Astrocyte (in vitro differentiated cells and primary cell): ENCODE results near the gene DIP2C. TPM values are rescaled to one million over a fixed set of nuclear protein-coding genes. Genes with fewer than 3 reads are reported as not detected.

Experiments used
- DNase-seq: peaks from one replicate; pipeline ENCODE4 v3.0.0-alpha.2; 2010; ENCODE audit warnings: low read depth
- FAIRE-seq: peaks from 2 replicates; lab custom pipeline; 2011; peaks lifted over from hg19 to GRCh38; lab: Jason Lieb, UNC
- H2AFZ ChIP-seq: 2 replicates; pipeline ENCODE4 v1.6.0; 2012; ENCODE audit warnings: low read depth, low read length, inconsistent platforms
- H3K27ac ChIP-seq: 2 replicates; pipeline ENCODE4 v1.5.1; 2011; ENCODE audit warnings: low read depth, low read length, inconsistent platforms
- H3K27me3 ChIP-seq: 2 replicates; pipeline ENCODE4 v1.6.0; 2011; ENCODE audit warnings: low read length, inconsistent platforms; ENCODE audit not compliant: insufficient read depth
- H3K36me3 ChIP-seq: 2 replicates; pipeline ENCODE4 v1.5.1; 2011; ENCODE audit warnings: low read length, inconsistent platforms; ENCODE audit not compliant: insufficient read depth
- H3K4me1 ChIP-seq: 2 replicates; pipeline ENCODE4 v1.5.1; 2011; ENCODE audit warnings: low read length, inconsistent platforms; ENCODE audit not compliant: insufficient read depth
- H3K4me2 ChIP-seq: 2 replicates; pipeline ENCODE4 v1.6.0; 2012; ENCODE audit warnings: low read length, inconsistent platforms
- H3K4me3 ChIP-seq: 2 replicates; pipeline ENCODE4 v1.5.1; 2011; ENCODE audit warnings: low read depth, mild to moderate bottlenecking, low read length, inconsistent platforms; ENCODE audit not compliant: insufficient read depth
- H3K79me2 ChIP-seq: 2 replicates; pipeline ENCODE4 v1.6.0; 2012; ENCODE audit warnings: mild to moderate bottlenecking, low read length, inconsistent platforms; ENCODE audit not compliant: insufficient read depth
- H3K9ac ChIP-seq: 2 replicates; pipeline ENCODE4 v1.6.0; 2012; ENCODE audit warnings: mild to moderate bottlenecking, low read length, inconsistent platforms
- H3K9me3 ChIP-seq: 2 replicates; pipeline ENCODE4 v1.5.1; 2012; ENCODE audit warnings: low read depth, mild to moderate bottlenecking, low read length, inconsistent platforms; ENCODE audit not compliant: insufficient read depth
- H4K20me1 ChIP-seq: 2 replicates; pipeline ENCODE4 v1.6.0; 2012; ENCODE audit warnings: low read length, inconsistent platforms; ENCODE audit not compliant: insufficient read depth
- H3K27ac Mint-ChIP-seq: one replicate; pipeline ENCODE4 v1.8.0; 2021; ENCODE audit warnings: mild to moderate bottlenecking, mixed read lengths; ENCODE audit not compliant: unreplicated experiment
- H3K27me3 Mint-ChIP-seq: one replicate; pipeline ENCODE4 v1.8.0; 2021; ENCODE audit warnings: low read depth, mixed read lengths; ENCODE audit not compliant: unreplicated experiment
- H3K36me3 Mint-ChIP-seq: one replicate; pipeline ENCODE4 v1.8.0; 2021; ENCODE audit warnings: low read depth, mixed read lengths; ENCODE audit not compliant: unreplicated experiment
- H3K4me1 Mint-ChIP-seq: one replicate; pipeline ENCODE4 v1.8.0; 2021; ENCODE audit warnings: low read depth, mixed read lengths; ENCODE audit not compliant: unreplicated experiment
- H3K4me3 Mint-ChIP-seq: one replicate; pipeline ENCODE4 v1.8.0; 2021; ENCODE audit warnings: mild to moderate bottlenecking, moderate library complexity, mixed read lengths; ENCODE audit not compliant: unreplicated experiment
- H3K9me3 Mint-ChIP-seq: one replicate; pipeline ENCODE4 v1.8.0; 2021; ENCODE audit warnings: mild to moderate bottlenecking, mixed read lengths; ENCODE audit not compliant: unreplicated experiment
- EZH2 ChIP-seq: IDR thresholded peaks from 2 replicates; pipeline ENCODE4 v1.6.1; 2012; ENCODE audit warnings: mild to moderate bottlenecking, low read length, inconsistent platforms; ENCODE audit not compliant: insufficient read depth
- total RNA-seq: library from RNA; stranded (reverse); gene quantifications from 2 replicates; pipeline ENCODE4 v1.2.1, GENCODE V29; 2021
- TF ChIP-seq, protein P1 (sequence below): IDR thresholded peaks from 2 replicates; pipeline ENCODE4 v1.5.1; 2011; ENCODE audit warnings: low read depth, mild to moderate bottlenecking, inconsistent platforms, low read length, moderate library complexity; ENCODE audit not compliant: insufficient read depth

Gene DIP2C
- total RNA-seq, 1 donor from 2014 or later, result 27.3 TPM

DNA sequence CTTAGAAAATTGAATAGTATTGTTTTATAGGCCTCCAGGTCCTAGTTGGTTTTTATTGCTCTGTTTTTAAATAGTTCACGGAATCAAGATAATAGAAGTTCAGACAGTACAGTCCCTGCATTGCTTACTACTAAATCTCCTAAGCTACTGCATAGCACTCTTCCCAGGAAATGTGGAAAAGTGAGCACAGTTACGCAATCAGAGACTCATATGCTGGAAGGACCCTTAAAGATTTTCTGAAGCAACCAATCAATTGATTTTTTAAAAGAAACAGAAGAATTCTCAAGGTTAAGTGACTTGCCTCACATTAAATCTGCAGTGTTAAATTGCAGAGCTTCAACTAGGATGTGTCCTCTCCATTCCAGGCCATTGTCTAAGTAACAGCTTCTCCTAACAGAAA lies 23.1 kb upstream of the DIP2C start:
- Histone ChIP-seq H3K9me3 (peaks cover 16% of the 10 kb centered on the region), H3K4me1 (no peaks in the 10 kb centered on the region), H2AFZ (no peak overlapping the region), H3K4me3 (no peak overlapping the region), H3K36me3 (no peaks in the 10 kb centered on the region), H3K4me2 (no peak overlapping the region), H3K9ac (no peak overlapping the region), H4K20me1 (no peaks in the 10 kb centered on the region), H3K27me3 (peaks cover 6% of the 10 kb centered on the region), H3K27ac (no peak overlapping the region), H3K79me2 (no peaks in the 10 kb centered on the region)
- peaks cover 3% of the 10 kb centered on the region for H3K27me3 Mint-ChIP-seq
- no peak for DNase-seq
- TF ChIP-seq, protein P1, sequence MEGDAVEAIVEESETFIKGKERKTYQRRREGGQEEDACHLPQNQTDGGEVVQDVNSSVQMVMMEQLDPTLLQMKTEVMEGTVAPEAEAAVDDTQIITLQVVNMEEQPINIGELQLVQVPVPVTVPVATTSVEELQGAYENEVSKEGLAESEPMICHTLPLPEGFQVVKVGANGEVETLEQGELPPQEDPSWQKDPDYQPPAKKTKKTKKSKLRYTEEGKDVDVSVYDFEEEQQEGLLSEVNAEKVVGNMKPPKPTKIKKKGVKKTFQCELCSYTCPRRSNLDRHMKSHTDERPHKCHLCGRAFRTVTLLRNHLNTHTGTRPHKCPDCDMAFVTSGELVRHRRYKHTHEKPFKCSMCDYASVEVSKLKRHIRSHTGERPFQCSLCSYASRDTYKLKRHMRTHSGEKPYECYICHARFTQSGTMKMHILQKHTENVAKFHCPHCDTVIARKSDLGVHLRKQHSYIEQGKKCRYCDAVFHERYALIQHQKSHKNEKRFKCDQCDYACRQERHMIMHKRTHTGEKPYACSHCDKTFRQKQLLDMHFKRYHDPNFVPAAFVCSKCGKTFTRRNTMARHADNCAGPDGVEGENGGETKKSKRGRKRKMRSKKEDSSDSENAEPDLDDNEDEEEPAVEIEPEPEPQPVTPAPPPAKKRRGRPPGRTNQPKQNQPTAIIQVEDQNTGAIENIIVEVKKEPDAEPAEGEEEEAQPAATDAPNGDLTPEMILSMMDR, result no peak
- TF ChIP-seq EZH2, result no peak
- H3K9me3 Mint-ChIP-seq, result peaks cover 7% of the 10 kb centered on the region
- peaks cover 3% of the 10 kb centered on the region for H3K36me3 Mint-ChIP-seq
- FAIRE-seq, result no peak
- H3K4me1 Mint-ChIP-seq, result no peaks in the 10 kb centered on the region
- H3K27ac Mint-ChIP-seq, result no peak overlapping the region
- no peak overlapping the region for H3K4me3 Mint-ChIP-seq

DNA sequence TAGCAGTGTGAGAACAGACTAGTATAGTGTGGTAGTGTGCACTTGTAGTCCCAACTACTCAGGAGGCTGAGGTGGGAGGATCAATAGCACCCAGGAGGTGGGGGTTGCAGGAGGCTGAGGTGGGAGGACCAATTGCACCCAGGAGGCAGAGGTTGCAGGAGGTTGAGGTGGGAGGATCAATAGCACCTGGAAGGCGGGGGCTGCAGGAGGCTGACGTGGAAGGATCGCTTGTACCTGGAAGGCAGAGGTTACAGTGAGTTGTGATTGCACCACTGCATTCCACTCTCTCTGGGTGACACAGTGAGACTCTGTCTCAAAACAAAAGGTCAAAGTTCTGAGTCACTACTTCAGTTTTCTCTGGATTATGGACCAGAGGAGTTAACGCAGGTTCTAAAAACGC lies 22.6 kb upstream of the DIP2C start:
- no peak for DNase-seq
- no peak overlapping the region for H3K27ac Mint-ChIP-seq
- Histone ChIP-seq H3K27ac (no peak overlapping the region), H3K4me2 (no peak overlapping the region), H3K79me2 (no peaks in the 10 kb centered on the region), H4K20me1 (no peaks in the 10 kb centered on the region), H2AFZ (no peak overlapping the region), H3K36me3 (no peaks in the 10 kb centered on the region), H3K4me3 (no peak overlapping the region), H3K9me3 (peaks cover 16% of the 10 kb centered on the region), H3K9ac (no peak overlapping the region), H3K27me3 (peaks cover 11% of the 10 kb centered on the region), H3K4me1 (no peaks in the 10 kb centered on the region)
- H3K4me1 Mint-ChIP-seq, result no peaks in the 10 kb centered on the region
- no peak for FAIRE-seq
- no peak overlapping the region for H3K4me3 Mint-ChIP-seq
- H3K36me3 Mint-ChIP-seq, result peaks cover 3% of the 10 kb centered on the region
- peaks cover 7% of the 10 kb centered on the region for H3K9me3 Mint-ChIP-seq
- no peak for TF ChIP-seq EZH2
- TF ChIP-seq, protein P1, result no peak
- H3K27me3 Mint-ChIP-seq, result peaks cover 8% of the 10 kb centered on the region

DNA sequence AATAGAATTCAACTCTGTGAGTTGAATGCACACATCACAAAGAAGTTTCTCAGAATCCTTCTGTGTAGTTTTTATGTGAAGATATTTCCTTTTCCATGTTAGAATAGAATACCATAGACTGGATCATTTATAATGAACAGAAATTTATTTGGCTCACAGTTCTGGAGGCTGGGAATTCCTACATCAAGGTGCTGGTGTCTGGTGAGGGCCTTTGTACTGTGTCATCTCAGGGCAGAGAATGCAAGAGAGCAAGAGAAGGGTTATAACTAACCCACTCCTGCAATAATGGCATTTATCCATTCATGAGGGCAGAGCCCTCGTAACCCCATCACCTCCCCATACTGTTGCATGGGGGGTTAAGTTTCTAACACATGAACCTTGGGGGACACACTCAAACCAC lies 18.4 kb upstream of the DIP2C start:
- Mint-ChIP-seq H3K4me1 (no peaks in the 10 kb centered on the region), H3K27me3 (peaks cover 15% of the 10 kb centered on the region), H3K4me3 (no peak overlapping the region), H3K36me3 (peaks cover 3% of the 10 kb centered on the region), H3K9me3 (peaks cover 16% of the 10 kb centered on the region), H3K27ac (no peak overlapping the region)
- H3K4me2 ChIP-seq, result no peak overlapping the region
- no peak for FAIRE-seq
- H2AFZ ChIP-seq, result no peak overlapping the region
- no peaks in the 10 kb centered on the region for H3K79me2 ChIP-seq
- H3K4me3 ChIP-seq, result no peak overlapping the region
- H3K9ac ChIP-seq, result no peak overlapping the region
- no peak for DNase-seq
- H4K20me1 ChIP-seq, result no peaks in the 10 kb centered on the region
- H3K27ac ChIP-seq, result no peak overlapping the region
- H3K9me3 ChIP-seq, result no peaks in the 10 kb centered on the region
- H3K4me1 ChIP-seq, result no peaks in the 10 kb centered on the region
- H3K36me3 ChIP-seq, result no peaks in the 10 kb centered on the region
- H3K27me3 ChIP-seq, result peaks cover 17% of the 10 kb centered on the region
- no peak for TF ChIP-seq EZH2
- TF ChIP-seq, protein P1, result no peak
